H9 (cell line): Measurements from ENCODE around the gene HHIP. TPM values are rescaled to one million over a fixed set of nuclear protein-coding genes. Genes with fewer than 3 reads are reported as not detected.
A peak's percentile ranks its signal among the peaks of the same experiment; 100 is the strongest.

ENCODE experiments used
- DNase-seq: peaks from one replicate; pipeline ENCODE4 v3.0.0-alpha.2; 2017
- H2AFZ ChIP-seq: one replicate; pipeline ENCODE4 v1.6.1; 2013; ENCODE audit warnings: mild to moderate bottlenecking, low read length, control low read depth, moderate library complexity
- H2AK5ac ChIP-seq: 2 replicates; pipeline ENCODE4 v1.6.1; 2013; ENCODE audit warnings: low read length, control low read depth, mixed read lengths; ENCODE audit not compliant: insufficient read length
- H2BK120ac ChIP-seq: one replicate; pipeline ENCODE4 v1.6.1; 2013; ENCODE audit warnings: low read depth, mild to moderate bottlenecking, low read length, control low read depth, inconsistent platforms; ENCODE audit not compliant: poor library complexity, severe bottlenecking
- H2BK12ac ChIP-seq: 2 replicates; pipeline ENCODE4 v1.6.1; 2013; ENCODE audit warnings: low read length, control low read depth, mixed read lengths, low read depth; ENCODE audit not compliant: insufficient read length
- H2BK15ac ChIP-seq: 2 replicates; pipeline ENCODE4 v1.6.1; 2013; ENCODE audit warnings: low read depth, low read length, control low read depth
- H2BK20ac ChIP-seq: one replicate; pipeline ENCODE4 v1.6.1; 2013; ENCODE audit warnings: low read depth, mild to moderate bottlenecking, low read length, control low read depth, inconsistent platforms; ENCODE audit not compliant: poor library complexity, severe bottlenecking
- H2BK5ac ChIP-seq: 2 replicates; pipeline ENCODE4 v1.6.1; 2013; ENCODE audit warnings: low read length, control low read depth, mixed read lengths; ENCODE audit not compliant: insufficient read length
- H3K14ac ChIP-seq: 2 replicates; pipeline ENCODE4 v1.6.1; 2013; ENCODE audit warnings: low read length, control low read depth; ENCODE audit not compliant: insufficient read depth
- H3K18ac ChIP-seq: 2 replicates; pipeline ENCODE4 v1.6.1; 2013; ENCODE audit warnings: low read depth, mild to moderate bottlenecking, mixed read lengths, low read length, control low read depth; ENCODE audit not compliant: insufficient read length
- H3K23ac ChIP-seq: 2 replicates; pipeline ENCODE4 v1.6.1; 2013; ENCODE audit warnings: low read length, control low read depth, mixed read lengths, low read depth; ENCODE audit not compliant: insufficient read length
- H3K23me2 ChIP-seq: 2 replicates; pipeline ENCODE4 v1.6.1; 2013; ENCODE audit warnings: low read depth, mild to moderate bottlenecking, mixed read lengths, low read length, control low read depth; ENCODE audit not compliant: insufficient read length, poor library complexity, severe bottlenecking
- H3K27ac ChIP-seq: 2 replicates; pipeline ENCODE4 v1.5.1; 2013; ENCODE audit warnings: low read length, control low read depth, mixed read lengths, low read depth; ENCODE audit not compliant: insufficient read length
- H3K27me3 ChIP-seq: 2 replicates; pipeline ENCODE4 v1.6.1; 2013; ENCODE audit warnings: low read length, control low read depth, inconsistent platforms; ENCODE audit not compliant: insufficient read depth
- H3K4ac ChIP-seq: 2 replicates; pipeline ENCODE4 v1.6.1; 2013; ENCODE audit warnings: low read depth, mild to moderate bottlenecking, control low read depth, inconsistent platforms, low read length, moderate library complexity
- H3K4me1 ChIP-seq: 2 replicates; pipeline ENCODE4 v1.6.1; 2013; ENCODE audit warnings: low read length, control low read depth, inconsistent platforms; ENCODE audit not compliant: insufficient read depth
- H3K4me2 ChIP-seq: 2 replicates; pipeline ENCODE4 v1.6.1; 2013; ENCODE audit warnings: low read length, control low read depth, mixed read lengths; ENCODE audit not compliant: insufficient read length, insufficient read depth
- H3K56ac ChIP-seq: 2 replicates; pipeline ENCODE4 v1.6.1; 2013; ENCODE audit warnings: low read depth, mild to moderate bottlenecking, mixed read lengths, low read length, control low read depth; ENCODE audit not compliant: insufficient read length
- H3K79me1 ChIP-seq: 2 replicates; pipeline ENCODE4 v1.6.1; 2013; ENCODE audit warnings: low read depth, mild to moderate bottlenecking, moderate library complexity, low read length, control low read depth, inconsistent platforms; ENCODE audit not compliant: insufficient read depth, poor library complexity, severe bottlenecking
- H3K79me2 ChIP-seq: 2 replicates; pipeline ENCODE4 v1.6.1; 2013; ENCODE audit warnings: low read length, control low read depth, inconsistent platforms; ENCODE audit not compliant: insufficient read depth
- H3K9ac ChIP-seq: 2 replicates; pipeline ENCODE4 v1.6.1; 2013; ENCODE audit warnings: low read length, control low read depth, mixed read lengths; ENCODE audit not compliant: insufficient read length; ENCODE audit errors: extremely low read depth
- H3K9me3 ChIP-seq: one replicate; pipeline ENCODE4 v1.6.1; 2013; ENCODE audit warnings: low read depth, low read length, inconsistent platforms; ENCODE audit not compliant: control insufficient read depth
- H3T11ph ChIP-seq: one replicate; pipeline ENCODE4 v1.6.1; 2013; ENCODE audit warnings: mild to moderate bottlenecking, low read length, control low read depth, inconsistent platforms
- H4K20me1 ChIP-seq: one replicate; pipeline ENCODE4 v1.6.1; 2013; ENCODE audit not compliant: control insufficient read depth, insufficient read length, insufficient read depth
- H4K5ac ChIP-seq: 2 replicates; pipeline ENCODE4 v1.6.1; 2013; ENCODE audit warnings: low read depth, mild to moderate bottlenecking, mixed read lengths, low read length, control low read depth; ENCODE audit not compliant: insufficient read length
- H4K8ac ChIP-seq: replicated peaks from 2 replicates; pipeline ENCODE4 v1.6.1; 2013; ENCODE audit warnings: low read length, control low read depth, mixed read lengths, low read depth; ENCODE audit not compliant: insufficient read length
- H4K91ac ChIP-seq: 2 replicates; pipeline ENCODE4 v1.6.1; 2013; ENCODE audit warnings: low read depth, mild to moderate bottlenecking, moderate library complexity, mixed read lengths, low read length, control low read depth; ENCODE audit not compliant: insufficient read length
- H3K27ac Mint-ChIP-seq, 3 experiments: 2 replicates in 2 of 3; 3 replicates in 1 of 3; pipeline ENCODE4 v1.8.0; 2020 to 2021; ENCODE audit warnings: mixed read lengths in 3 of 3, mild to moderate bottlenecking in 1 of 3, moderate library complexity in 1 of 3
- H3K27me3 Mint-ChIP-seq: 2 replicates; pipeline ENCODE4 v1.8.0; 2021; ENCODE audit warnings: low read depth, mild to moderate bottlenecking, moderate library complexity, mixed read lengths
- H3K36me3 Mint-ChIP-seq, 3 experiments: 2 replicates in 2 of 3; 3 replicates in 1 of 3; pipeline ENCODE4 v1.8.0; 2020 to 2021; ENCODE audit warnings: low read depth in 3 of 3, mixed read lengths in 3 of 3; ENCODE audit not compliant: insufficient read depth in 1 of 3
- H3K4me1 Mint-ChIP-seq, 2 experiments: 2 replicates each; pipeline ENCODE4 v1.8.0; 2020; ENCODE audit warnings: mixed read lengths in 2 of 2
- H3K4me3 Mint-ChIP-seq, 2 experiments: 2 replicates in 1 of 2; 3 replicates in 1 of 2; pipeline ENCODE4 v1.8.0; 2020 to 2021; ENCODE audit warnings: mild to moderate bottlenecking in 2 of 2, mixed read lengths in 2 of 2, moderate library complexity in 1 of 2
- H3K9me3 Mint-ChIP-seq, 2 experiments: 2 replicates in 1 of 2; 3 replicates in 1 of 2; pipeline ENCODE4 v1.8.0; 2020; ENCODE audit warnings: mild to moderate bottlenecking in 2 of 2, mixed read lengths in 2 of 2, moderate library complexity in 1 of 2
- WGBS: extraction: QIAGEN DNeasy Blood & Tissue Kit; methylation state at CpG from one replicate; pipeline ENCODE4 v1.1.7; 2013; ENCODE audit warnings: missing lambda C conversion rate, low lambda C conversion rate, mixed read lengths; ENCODE audit not compliant: insufficient read length; ENCODE audit errors: extremely low coverage; 5-methylcytosine and 5-hydroxymethylcytosine counted together
- total RNA-seq: library from RNA; stranded (reverse); gene quantifications from 2 replicates; pipeline ENCODE4 v1.2.1, GENCODE V29; 2021
- TF ChIP-seq, protein P1 (sequence below): fragments of 200-600 bp; sonication (generic); conservative IDR thresholded peaks from 3 replicates; pipeline ENCODE4 v1.8.0; 2021; ENCODE audit warnings: antibody characterized with exemption, mild to moderate bottlenecking

The HHIP gene
- total RNA-seq, 1 experiment from 2014 or later = 3.8 TPM

DNA sequence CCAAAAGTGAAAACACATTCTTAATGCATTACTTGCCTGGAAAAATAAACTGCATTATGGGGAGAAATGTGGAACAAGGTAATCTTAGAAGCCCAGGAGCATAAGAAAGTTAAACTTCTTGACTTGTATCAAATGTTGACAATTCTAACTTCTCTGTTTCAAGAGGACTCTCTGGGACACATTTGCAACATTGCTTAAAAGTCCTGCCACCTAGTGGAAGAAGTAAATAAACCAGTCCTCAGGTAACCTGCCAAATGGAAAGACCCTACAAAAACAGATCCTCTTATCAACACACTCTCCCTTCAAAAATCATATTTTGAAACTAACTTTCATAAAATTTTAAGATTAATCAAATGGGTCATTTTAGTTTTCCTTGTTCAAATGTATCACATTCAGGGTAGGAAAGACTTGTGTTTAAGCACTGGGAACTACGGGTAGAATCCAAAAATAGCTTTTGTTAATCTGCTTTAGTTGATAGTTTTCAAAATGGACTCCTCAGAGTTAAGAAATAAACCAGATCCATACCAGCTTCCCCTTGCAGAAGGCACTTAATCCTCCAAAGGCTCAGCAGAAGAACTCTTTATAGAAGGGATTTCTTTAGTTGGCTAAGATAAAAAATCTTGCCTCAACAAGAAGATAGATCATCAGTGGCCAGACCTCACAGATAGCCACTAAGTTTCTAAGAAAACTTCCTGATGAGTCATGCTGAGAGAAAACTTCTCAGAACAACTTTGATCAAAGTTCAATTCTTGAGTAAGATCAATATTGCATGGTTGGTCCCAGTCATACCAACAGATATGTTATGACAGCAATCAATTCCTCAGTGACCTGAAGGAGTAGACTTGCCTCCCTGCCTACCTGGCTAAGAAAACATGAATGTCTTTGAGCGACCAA is 141.7 kb downstream of the HHIP start:
- Mint-ChIP-seq H3K27ac (no peak overlapping the region), H3K4me3 (no peak overlapping the region), H3K4me1 (peaks cover 0 to 6% of the 10 kb centered on the region in 2 experiments; a peak in 3 of 4 replicates), H3K27me3 (no peaks in the 10 kb centered on the region), H3K9me3 (peaks cover 10 to 17% of the 10 kb centered on the region in 2 experiments), H3K36me3 (peaks cover 3 to 15% (median 13%) of the 10 kb centered on the region in 3 experiments; a peak in 6 of 7 replicates)
- no peaks in the 10 kb centered on the region for H3K23me2 ChIP-seq
- no peak overlapping the region for H2BK5ac ChIP-seq
- H4K8ac ChIP-seq = no peak overlapping the region
- no peak overlapping the region for H3K23ac ChIP-seq
- TF ChIP-seq, protein P1, sequence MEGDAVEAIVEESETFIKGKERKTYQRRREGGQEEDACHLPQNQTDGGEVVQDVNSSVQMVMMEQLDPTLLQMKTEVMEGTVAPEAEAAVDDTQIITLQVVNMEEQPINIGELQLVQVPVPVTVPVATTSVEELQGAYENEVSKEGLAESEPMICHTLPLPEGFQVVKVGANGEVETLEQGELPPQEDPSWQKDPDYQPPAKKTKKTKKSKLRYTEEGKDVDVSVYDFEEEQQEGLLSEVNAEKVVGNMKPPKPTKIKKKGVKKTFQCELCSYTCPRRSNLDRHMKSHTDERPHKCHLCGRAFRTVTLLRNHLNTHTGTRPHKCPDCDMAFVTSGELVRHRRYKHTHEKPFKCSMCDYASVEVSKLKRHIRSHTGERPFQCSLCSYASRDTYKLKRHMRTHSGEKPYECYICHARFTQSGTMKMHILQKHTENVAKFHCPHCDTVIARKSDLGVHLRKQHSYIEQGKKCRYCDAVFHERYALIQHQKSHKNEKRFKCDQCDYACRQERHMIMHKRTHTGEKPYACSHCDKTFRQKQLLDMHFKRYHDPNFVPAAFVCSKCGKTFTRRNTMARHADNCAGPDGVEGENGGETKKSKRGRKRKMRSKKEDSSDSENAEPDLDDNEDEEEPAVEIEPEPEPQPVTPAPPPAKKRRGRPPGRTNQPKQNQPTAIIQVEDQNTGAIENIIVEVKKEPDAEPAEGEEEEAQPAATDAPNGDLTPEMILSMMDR = peak; percentile 79
- no peak overlapping the region for H2BK15ac ChIP-seq
- H2AFZ ChIP-seq = no peak overlapping the region
- H3K9ac ChIP-seq = no peak overlapping the region
- H4K5ac ChIP-seq = no peak overlapping the region
- no peak overlapping the region for H2BK120ac ChIP-seq
- no peak overlapping the region for H3K4ac ChIP-seq
- H3K18ac ChIP-seq = no peak overlapping the region
- H4K20me1 ChIP-seq = no peaks in the 10 kb centered on the region
- no peak overlapping the region for H4K91ac ChIP-seq
- no peak overlapping the region for H3K27ac ChIP-seq
- no peak overlapping the region for H3K14ac ChIP-seq
- no peaks in the 10 kb centered on the region for H3K4me1 ChIP-seq
- no peak overlapping the region for H3K56ac ChIP-seq
- H2BK12ac ChIP-seq = no peak overlapping the region
- no peak overlapping the region for H2BK20ac ChIP-seq
- H3T11ph ChIP-seq = no peak overlapping the region
- H3K27me3 ChIP-seq = no peaks in the 10 kb centered on the region
- no peaks in the 10 kb centered on the region for H3K79me1 ChIP-seq
- no peak overlapping the region for H3K4me2 ChIP-seq
- WGBS = no CpG with 5 or more reads among the region's 2 CpGs
- H2AK5ac ChIP-seq = no peak overlapping the region
- no peaks in the 10 kb centered on the region for H3K79me2 ChIP-seq
- H3K9me3 ChIP-seq = peaks cover 8% of the 10 kb centered on the region
- DNase-seq = no peak
